B cell (primary cell): ENCODE measurements around the gene CPNE5.

Source experiments
- EZH2 ChIP-seq: IDR thresholded peaks from 2 replicates; pipeline ENCODE4 v1.6.1; 2012; ENCODE audit warnings: borderline replicate concordance, low read depth, mild to moderate bottlenecking, moderate library complexity, low read length; ENCODE audit not compliant: insufficient read depth, poor library complexity, severe bottlenecking
- TF ChIP-seq, protein P1 (sequence below): fragments of 200-600 bp; IDR thresholded peaks from one replicate; pipeline ENCODE4 v1.8.0; 2022; ENCODE audit warnings: antibody characterized with exemption, mild to moderate bottlenecking

DNA sequence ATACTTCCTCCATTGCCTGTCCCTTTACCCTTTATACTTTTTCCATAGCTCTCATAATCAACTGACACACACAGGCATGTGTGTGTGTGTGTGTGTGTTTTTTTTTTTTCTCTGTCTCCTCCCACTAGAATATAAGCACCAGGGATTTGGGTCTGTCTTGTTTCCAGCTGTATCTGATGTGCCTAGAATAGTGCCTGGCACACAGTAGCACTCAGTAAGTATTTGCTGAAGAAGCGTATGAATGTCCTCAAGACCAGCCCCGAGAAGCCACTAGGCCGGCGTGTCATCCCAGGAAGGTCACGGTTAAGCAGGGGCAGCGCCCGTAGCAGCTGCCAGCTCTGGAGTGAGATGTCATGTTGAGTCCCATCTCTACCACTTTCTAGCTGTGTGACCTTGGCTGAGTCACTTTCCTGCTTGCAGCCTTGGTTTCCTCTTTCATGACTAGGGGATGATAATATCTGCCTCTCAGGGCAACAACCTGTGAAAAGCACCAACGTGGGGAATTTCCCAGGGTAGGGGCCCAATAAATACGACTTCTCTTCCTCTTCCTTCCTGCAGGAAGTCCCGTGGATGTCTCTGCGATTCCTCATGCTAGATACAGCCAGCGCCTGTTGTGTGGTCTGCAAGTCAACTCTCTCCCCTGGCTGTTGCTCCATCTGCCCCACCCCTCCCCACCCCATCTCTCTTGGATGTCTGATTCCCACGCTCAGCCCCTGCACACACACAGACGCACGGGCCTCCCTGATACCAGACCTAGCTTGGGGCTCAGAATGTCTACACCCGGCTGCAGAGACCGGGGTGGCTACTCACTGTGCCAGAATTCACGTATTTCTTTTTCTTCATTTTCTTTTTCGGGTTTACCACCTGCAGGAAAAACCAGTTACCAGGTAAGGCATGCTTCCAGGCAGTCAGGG, 83.6 kb downstream of the CPNE5 start:
- TF ChIP-seq, protein P1, sequence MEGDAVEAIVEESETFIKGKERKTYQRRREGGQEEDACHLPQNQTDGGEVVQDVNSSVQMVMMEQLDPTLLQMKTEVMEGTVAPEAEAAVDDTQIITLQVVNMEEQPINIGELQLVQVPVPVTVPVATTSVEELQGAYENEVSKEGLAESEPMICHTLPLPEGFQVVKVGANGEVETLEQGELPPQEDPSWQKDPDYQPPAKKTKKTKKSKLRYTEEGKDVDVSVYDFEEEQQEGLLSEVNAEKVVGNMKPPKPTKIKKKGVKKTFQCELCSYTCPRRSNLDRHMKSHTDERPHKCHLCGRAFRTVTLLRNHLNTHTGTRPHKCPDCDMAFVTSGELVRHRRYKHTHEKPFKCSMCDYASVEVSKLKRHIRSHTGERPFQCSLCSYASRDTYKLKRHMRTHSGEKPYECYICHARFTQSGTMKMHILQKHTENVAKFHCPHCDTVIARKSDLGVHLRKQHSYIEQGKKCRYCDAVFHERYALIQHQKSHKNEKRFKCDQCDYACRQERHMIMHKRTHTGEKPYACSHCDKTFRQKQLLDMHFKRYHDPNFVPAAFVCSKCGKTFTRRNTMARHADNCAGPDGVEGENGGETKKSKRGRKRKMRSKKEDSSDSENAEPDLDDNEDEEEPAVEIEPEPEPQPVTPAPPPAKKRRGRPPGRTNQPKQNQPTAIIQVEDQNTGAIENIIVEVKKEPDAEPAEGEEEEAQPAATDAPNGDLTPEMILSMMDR = no peak
- no peak for TF ChIP-seq EZH2
